AG10803 (cell line): ENCODE data around the gene PKNOX2.

Experiments used
- DNase-seq: peaks from one replicate; pipeline ENCODE4 v3.0.0; 2010; ENCODE audit warnings: low read depth
- H3K4me3 ChIP-seq: 2 replicates; pipeline ENCODE4 v1.5.1; 2011; ENCODE audit warnings: mild to moderate bottlenecking, low read length, control low read depth
- TF ChIP-seq, protein P1 (sequence below): conservative IDR thresholded peaks from 2 replicates; pipeline ENCODE4 v1.5.1; 2011; ENCODE audit warnings: mild to moderate bottlenecking, low read length, control low read depth, inconsistent platforms

Gene PKNOX2

DNA sequence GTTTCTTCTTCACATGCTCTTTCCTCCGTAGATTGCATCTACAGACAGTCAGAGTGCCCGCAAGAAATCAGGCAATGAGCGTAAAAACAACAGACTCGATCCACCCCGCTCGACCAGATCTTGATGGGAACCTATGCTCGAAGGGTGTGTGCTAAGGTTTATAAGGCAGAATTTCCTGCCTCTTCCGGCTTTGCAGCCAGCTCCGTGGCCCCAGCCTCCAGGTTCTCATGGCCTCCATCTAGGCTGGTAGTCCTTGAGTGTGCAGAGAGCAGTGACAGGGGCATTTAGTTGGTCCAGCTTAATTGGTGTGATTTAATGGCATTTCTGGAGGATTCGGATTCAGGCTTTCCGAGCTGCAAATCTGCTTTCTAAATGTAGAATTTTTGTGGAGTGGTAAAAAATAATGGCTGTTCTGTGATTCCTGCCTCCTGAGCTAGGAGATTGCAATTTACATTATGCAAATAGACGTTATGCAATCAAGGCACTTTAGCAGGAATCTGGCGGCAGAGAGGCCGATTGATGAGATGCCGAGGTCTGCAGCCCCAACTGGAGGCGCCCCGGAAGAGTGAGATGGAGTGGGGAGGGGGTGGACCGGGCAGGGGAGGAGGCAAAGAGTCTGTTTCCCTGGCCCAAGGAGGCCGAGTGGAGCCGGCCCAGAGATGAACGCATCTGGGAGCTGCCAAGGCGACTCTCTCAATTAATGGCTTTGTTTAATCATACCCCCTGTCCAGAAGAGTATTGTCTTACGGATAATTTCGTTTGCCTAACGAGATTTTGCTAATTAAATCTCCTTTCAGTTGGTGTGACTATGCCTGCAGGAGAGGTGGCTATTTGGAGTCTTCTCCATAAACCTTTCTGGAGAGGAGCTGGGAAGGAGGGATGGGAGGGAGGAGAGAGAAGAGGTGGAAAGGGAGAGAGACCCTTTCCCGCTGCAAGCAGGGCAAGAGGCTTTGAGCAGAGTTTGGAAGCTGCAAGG lies 75.3 kb downstream of the PKNOX2 start:
- DNase-seq, result no peak
- H3K4me3 ChIP-seq, result no peak overlapping the region
- TF ChIP-seq, protein P1, sequence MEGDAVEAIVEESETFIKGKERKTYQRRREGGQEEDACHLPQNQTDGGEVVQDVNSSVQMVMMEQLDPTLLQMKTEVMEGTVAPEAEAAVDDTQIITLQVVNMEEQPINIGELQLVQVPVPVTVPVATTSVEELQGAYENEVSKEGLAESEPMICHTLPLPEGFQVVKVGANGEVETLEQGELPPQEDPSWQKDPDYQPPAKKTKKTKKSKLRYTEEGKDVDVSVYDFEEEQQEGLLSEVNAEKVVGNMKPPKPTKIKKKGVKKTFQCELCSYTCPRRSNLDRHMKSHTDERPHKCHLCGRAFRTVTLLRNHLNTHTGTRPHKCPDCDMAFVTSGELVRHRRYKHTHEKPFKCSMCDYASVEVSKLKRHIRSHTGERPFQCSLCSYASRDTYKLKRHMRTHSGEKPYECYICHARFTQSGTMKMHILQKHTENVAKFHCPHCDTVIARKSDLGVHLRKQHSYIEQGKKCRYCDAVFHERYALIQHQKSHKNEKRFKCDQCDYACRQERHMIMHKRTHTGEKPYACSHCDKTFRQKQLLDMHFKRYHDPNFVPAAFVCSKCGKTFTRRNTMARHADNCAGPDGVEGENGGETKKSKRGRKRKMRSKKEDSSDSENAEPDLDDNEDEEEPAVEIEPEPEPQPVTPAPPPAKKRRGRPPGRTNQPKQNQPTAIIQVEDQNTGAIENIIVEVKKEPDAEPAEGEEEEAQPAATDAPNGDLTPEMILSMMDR, result no peak

DNA sequence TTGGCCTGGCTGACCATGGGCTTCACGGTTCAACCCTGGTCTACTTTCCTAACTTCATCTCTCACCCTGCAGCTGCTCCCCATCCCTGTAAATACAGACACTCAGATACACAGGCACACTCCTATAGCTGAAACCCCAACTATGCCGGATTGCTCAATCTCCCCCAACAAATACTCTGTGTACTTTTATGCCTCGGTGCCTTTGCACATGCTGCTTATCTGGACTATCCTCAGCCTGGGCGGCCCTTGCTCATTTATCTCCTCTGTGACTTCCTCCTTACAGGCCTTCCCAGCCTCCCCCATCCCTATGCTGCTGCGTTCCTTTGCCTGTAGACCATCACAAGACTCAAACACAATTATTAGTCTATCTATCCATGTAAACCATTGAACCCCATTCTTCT lies 76.6 kb downstream of the PKNOX2 start:
- TF ChIP-seq, protein P1, result no peak
- no peak overlapping the region for H3K4me3 ChIP-seq
- DNase-seq, result no peak

DNA sequence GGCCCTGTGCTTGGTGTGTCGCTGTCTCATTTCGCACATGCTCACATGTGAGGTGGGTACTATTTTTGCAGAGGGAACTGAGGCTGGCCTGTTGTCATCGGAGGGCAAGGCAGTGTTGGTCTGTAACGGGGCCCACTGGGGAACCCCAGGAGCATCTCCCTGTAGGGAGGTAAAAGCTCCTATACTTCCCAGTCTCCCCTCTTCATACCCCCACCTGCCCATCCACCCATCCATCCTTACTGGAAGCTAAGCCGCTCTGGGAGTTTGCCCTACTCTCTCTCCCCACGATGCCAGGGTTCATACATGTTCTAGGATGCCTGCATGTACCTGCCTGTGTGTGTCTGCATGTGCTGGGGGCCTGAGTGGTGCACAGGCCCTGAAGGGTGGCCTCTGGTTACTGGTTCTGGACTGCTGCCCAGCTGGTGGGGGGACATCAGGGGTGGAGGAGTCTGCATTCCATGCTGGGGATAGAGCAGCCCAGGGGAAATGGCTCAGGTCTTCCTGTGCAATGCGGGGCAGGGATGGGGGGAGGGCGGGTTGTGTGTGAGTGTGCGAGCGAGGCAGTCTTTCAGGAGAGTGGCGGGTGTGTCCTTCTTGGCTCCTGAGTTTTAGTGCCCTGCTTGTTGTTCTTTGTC lies 77.7 kb downstream of the PKNOX2 start:
- TF ChIP-seq, protein P1, result no peak
- DNase-seq, result no peak
- H3K4me3 ChIP-seq, result no peak overlapping the region

DNA sequence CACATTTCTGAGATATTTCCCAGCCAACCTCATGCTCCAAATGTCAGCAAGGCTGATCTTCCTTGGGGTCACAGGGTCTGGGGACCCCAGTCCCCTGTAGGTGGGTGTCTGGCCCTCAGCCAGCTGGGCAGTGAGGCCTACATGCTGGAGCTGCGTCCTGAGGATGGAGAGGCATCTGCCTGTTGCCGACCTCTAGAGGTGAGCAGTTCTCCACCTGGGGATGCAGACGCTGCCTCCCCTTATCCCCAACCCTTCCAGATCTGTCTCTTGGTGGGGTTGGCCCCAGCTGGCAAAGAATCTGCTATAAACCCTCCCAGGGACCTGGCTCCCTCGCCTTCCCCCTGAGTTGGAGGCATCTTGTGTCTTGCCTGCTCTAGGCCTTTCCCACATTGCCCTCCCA lies 79.6 kb downstream of the PKNOX2 start:
- TF ChIP-seq, protein P1, result no peak
- no peak for DNase-seq
- H3K4me3 ChIP-seq, result no peak overlapping the region

DNA sequence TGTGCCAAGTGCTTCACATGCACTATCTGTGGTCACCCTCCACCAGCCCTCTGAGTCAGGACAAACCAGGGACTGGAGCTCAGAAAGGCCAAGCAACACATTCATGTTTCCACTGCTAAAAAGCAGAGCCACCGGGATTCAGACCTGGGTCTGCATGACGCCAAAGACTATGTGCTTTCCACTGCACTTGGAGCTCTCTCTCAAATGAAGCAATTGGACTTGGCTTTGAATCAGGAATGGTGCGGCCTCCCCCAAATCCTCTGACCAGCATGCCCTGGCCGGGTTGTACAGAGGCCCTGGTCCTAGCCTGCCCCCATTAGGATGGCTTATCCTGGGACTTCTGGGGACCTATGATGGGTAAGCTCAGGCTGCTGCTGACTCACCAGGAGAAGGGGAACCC lies 80.7 kb downstream of the PKNOX2 start:
- DNase-seq, result no peak
- H3K4me3 ChIP-seq, result no peak overlapping the region
- TF ChIP-seq, protein P1, result no peak

DNA sequence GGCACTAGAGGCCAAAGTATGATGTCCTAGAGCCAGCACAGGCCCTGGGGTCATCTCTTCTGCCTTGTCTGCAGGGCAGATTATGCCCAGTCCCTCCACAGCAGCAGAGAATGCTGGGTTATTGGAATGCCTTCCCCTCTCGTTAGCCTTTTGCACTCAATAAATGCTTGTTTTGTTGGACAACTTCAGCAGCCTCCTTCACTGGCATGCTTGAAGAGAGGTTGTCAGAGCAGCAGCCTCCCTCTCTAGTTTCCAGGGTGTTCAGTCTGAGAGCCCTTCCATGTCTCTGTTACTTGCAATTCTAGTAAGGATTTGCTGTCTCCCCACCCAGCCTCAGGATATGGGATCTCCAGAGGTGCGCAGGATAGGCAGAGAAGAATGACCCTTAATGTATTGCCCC lies 82.9 kb downstream of the PKNOX2 start:
- no peak overlapping the region for H3K4me3 ChIP-seq
- TF ChIP-seq, protein P1, result no peak
- DNase-seq, result no peak
